BJ (cell line): Measurements from ENCODE around the gene ATG4A. TPM values are rescaled to one million over a fixed set of nuclear protein-coding genes. Genes with fewer than 3 reads are reported as not detected.

Experiments used
- CTCF ChIA-PET: fragments of 350-600 bp; formaldehyde crosslinking; extraction: SDS; loops from one replicate; lab custom pipeline; 2021; ENCODE audit warnings: antibody characterized with exemption, inconsistent platforms; lab: Yijun Ruan, JAX
- POLR2A ChIA-PET: fragments of 300-600 bp; sonication (Branson Sonifier 250); formaldehyde crosslinking; extraction: SDS; loops from one replicate; lab custom pipeline; 2021; ENCODE audit warnings: antibody characterized with exemption; lab: Charles Lee
- DNase-seq: peaks from one replicate; pipeline ENCODE4 v3.0.0-alpha.2; 2011; ENCODE audit warnings: low read depth
- H3K27me3 ChIP-seq: 2 replicates; pipeline ENCODE4 v1.6.0; 2011; ENCODE audit warnings: low read length; ENCODE audit not compliant: control insufficient read depth, insufficient read depth
- H3K36me3 ChIP-seq: 2 replicates; pipeline ENCODE4 v1.5.1; 2011; ENCODE audit warnings: low read length; ENCODE audit not compliant: control insufficient read depth, insufficient read depth
- H3K4me3 ChIP-seq: 2 replicates; pipeline ENCODE4 v1.5.1; 2011; ENCODE audit warnings: low read depth, mild to moderate bottlenecking, control low read depth, low read length
- polyA plus RNA-seq: library from polyadenylated mRNA; depleted of rRNA; stranded (reverse); fragments of >200 nt; gene quantifications from 2 replicates; pipeline ENCODE4 v1.2.3, GENCODE V29; 2011
- TF ChIP-seq, protein P1 (sequence below): IDR thresholded peaks from 2 replicates; pipeline ENCODE4 v1.5.1; 2011; ENCODE audit warnings: low read depth, mild to moderate bottlenecking, control low read depth, inconsistent platforms, low read length, moderate library complexity; ENCODE audit not compliant: insufficient read depth

The ATG4A gene
- polyA plus RNA-seq, 1 experiment = 6.9 TPM

DNA sequence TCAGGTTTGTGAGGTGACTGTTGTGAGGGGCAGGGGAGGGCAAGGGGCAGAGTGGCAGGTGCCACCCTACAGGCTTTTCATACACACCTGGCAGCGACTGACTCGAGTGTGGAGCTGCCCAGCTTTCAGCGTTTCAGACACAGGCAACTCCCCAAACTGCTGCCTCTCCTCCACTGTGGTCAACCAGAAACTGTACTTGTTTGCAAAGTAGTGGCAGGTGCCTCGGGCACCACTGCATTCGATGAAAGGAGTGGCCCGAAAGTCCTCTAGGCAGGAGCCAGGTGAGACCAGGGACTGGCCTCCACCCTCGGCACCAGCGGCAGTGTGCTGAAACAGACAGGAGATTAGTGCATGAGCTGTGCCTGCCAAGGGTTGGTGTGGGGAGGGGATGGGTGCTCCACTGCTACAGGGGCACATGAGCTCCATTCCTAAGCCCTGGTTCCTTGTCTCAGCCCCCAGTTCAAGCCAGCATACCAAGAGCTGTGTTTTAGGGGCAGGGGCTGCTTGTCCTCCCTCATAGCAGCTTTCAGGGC is 65.4 kb downstream of the ATG4A start:
- no peaks in the 10 kb centered on the region; the same call in 1 of the 2 replicates for H3K36me3 ChIP-seq
- H3K4me3 ChIP-seq = no peak overlapping the region
- CTCF ChIA-PET = interaction anchor here (0.5 to 2.6 kb wide), 3 partner anchors 8 to 66 kb away, joined by 3 to 10 read pairs (median 4); partner anchors contain the start of genes ATG4A and PSMD10
- DNase-seq = no peak
- TF ChIP-seq, protein P1, sequence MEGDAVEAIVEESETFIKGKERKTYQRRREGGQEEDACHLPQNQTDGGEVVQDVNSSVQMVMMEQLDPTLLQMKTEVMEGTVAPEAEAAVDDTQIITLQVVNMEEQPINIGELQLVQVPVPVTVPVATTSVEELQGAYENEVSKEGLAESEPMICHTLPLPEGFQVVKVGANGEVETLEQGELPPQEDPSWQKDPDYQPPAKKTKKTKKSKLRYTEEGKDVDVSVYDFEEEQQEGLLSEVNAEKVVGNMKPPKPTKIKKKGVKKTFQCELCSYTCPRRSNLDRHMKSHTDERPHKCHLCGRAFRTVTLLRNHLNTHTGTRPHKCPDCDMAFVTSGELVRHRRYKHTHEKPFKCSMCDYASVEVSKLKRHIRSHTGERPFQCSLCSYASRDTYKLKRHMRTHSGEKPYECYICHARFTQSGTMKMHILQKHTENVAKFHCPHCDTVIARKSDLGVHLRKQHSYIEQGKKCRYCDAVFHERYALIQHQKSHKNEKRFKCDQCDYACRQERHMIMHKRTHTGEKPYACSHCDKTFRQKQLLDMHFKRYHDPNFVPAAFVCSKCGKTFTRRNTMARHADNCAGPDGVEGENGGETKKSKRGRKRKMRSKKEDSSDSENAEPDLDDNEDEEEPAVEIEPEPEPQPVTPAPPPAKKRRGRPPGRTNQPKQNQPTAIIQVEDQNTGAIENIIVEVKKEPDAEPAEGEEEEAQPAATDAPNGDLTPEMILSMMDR = no peak
- no peaks in the 10 kb centered on the region for H3K27me3 ChIP-seq
- POLR2A ChIA-PET = no interaction called here

DNA sequence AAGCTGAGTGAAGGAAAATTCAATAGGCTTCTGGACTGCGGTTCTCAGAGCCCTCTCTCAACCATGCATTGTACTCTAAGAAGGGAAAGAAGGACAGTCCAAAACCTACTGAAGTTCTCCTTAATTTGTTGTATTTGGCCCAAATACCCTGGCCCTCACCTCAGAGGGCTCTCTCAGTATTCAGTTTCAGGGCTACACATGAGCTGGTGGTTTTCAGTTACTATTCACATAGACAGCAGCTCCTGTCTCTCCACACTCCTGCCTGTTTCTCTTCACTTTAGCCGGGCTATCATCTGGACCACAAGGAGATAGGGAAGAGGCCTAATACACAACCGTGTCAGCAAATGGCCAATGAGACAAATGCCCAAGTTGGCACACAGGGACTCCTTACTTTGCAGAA is 66.0 kb downstream of the ATG4A start:
- H3K4me3 ChIP-seq = no peak overlapping the region
- H3K36me3 ChIP-seq = no peaks in the 10 kb centered on the region; the same call in 1 of the 2 replicates
- POLR2A ChIA-PET = no interaction called here
- CTCF ChIA-PET = interaction anchor here (0.5 to 2.6 kb wide), 3 partner anchors 8 to 66 kb away, joined by 3 to 10 read pairs (median 4); partner anchors contain the start of genes ATG4A and PSMD10
- TF ChIP-seq, protein P1 = no peak
- no peaks in the 10 kb centered on the region for H3K27me3 ChIP-seq
- no peak for DNase-seq

DNA sequence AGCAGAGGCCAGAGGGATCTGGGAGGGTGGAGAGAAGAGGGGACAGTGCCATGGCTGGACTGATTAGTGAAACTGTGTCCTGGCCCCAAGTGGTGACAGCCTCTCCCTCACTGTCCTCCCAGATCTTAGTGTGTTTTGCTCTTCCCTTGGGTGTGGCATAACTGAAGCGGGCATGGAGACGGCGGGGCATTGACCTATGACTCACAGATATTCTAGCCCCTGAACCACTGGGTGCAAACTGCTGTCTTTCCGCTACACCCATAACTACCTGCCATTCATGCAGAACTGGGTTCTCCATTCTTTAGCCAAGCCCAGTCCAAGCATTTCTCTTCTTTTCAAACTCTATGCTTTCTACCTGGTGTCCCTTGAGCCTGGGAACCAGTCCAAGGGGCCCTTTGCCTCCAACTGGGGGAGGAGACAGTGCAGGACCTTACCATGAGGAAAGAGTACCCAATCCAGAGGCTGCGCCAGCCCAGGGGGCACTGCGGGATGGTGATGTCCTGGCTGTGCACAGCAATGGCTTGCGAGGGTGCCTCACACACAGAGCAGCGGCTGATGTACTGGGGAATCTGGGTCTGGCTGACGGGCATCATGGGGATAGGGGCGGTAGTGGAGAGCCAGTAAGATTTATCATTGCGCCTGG is 67.6 kb downstream of the ATG4A start:
- POLR2A ChIA-PET = no interaction called here
- H3K4me3 ChIP-seq = no peak overlapping the region
- DNase-seq = no peak

DNA sequence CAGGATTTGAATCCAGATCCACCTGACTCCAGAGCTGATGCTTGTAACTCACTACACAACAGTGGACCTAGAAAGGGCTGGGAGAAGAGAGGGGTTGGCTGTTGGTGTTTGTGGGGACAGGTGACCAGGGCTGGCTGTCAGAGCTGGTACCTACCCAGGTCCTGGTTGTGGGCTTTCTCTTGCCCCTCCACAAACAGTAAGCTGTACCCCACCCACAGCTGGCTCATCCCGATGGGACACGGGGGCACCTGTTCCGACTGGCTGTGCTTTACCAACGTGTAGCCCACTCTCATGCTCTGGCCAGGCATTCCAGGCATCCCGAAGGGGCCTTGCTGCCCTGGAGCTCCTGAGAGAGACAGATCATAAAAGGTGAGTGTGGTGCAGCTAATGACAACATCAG is 68.7 kb downstream of the ATG4A start:
- CTCF ChIA-PET = interaction anchor here (0.9 kb wide), 1 partner anchor 21 kb away, joined by 3 read pairs; no protein-coding TSS in a partner anchor
- DNase-seq = no peak
- TF ChIP-seq, protein P1 = no peak
- POLR2A ChIA-PET = no interaction called here
- H3K36me3 ChIP-seq = no peaks in the 10 kb centered on the region
- H3K4me3 ChIP-seq = no peak overlapping the region
- no peaks in the 10 kb centered on the region for H3K27me3 ChIP-seq

More for the DNA sequence above, 67.6 kb downstream of the ATG4A start:
- Histone ChIP-seq H3K27me3 (no peaks in the 10 kb centered on the region), H3K36me3 (no peaks in the 10 kb centered on the region)
- CTCF ChIA-PET = no interaction called here
- TF ChIP-seq, protein P1 = no peak

DNA sequence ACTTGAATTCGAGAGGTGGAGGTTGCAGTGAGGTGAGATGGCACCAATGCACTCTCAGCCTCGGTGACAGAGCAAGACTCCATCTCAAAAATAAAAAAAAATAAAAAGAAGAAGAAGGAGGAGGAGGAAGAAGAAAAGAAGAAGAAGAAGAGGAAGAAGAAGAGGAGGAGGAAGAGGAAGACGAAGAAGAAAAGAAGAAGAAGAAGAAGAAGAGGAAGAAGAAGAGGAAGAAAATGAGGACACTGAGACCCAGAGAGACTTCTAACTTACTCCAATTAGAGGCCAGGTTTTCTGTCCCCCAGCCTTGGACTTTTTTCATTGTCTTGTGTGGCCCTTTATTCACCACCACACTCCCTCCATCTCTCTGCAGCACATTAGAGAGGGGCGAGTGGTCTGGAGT is 70.7 kb downstream of the ATG4A start:
- no peaks in the 10 kb centered on the region for H3K36me3 ChIP-seq
- no peak overlapping the region for H3K4me3 ChIP-seq
- H3K27me3 ChIP-seq = no peaks in the 10 kb centered on the region
- TF ChIP-seq, protein P1 = no peak
- no peak for DNase-seq
- CTCF ChIA-PET = no interaction called here
- POLR2A ChIA-PET = no interaction called here
